ENCODE results near the gene FRY. TPM values are rescaled to one million over a fixed set of nuclear protein-coding genes. Genes with fewer than 3 reads are reported as not detected.

FRY gene
- total and polyA plus RNA-seq, 4 donors = 6.2 to 31.2 (median 12.7) TPM

GRCh38 chr13:32150239-32150638, 118.7 kb downstream of the FRY start:
- Histone ChIP-seq H3K27ac (ENCODE audit: low read depth in 1 of 2, low read length in 2 of 2) (no peak overlapping the region), H3K36me3 (ENCODE audit: control insufficient read depth in 4 of 4, insufficient read depth in 3 of 4, low read depth in 1 of 4, low read length in 3 of 4) (peaks cover 0 to 9% (median 2%) of the 10 kb centered on the region in 4 donors), H3K4me3 (ENCODE audit: low read depth in 1 of 3, low read length in 3 of 3) (no peak overlapping the region), H3K4me1 (ENCODE audit: control insufficient read depth in 4 of 4, insufficient read depth in 4 of 4, low read length in 3 of 4) (no peaks in the 10 kb centered on the region), H3K9me3 (ENCODE audit: control insufficient read depth in 4 of 4, low read length in 3 of 4) (no peaks in the 10 kb centered on the region), H3K27me3 (ENCODE audit: control insufficient read depth in 4 of 4, insufficient read depth in 4 of 4, low read length in 3 of 4) (no peaks in the 10 kb centered on the region), H3K9ac (ENCODE audit: low read depth in 1 of 2, low read length in 2 of 2) (no peak overlapping the region)
- WGBS = 84% methylated on average over 1 of the region's 1 CpG
- DNase-seq (ENCODE audit: low spot score) = no peak
- TF ChIP-seq RXRA (IDR thresholded peaks at IDR 0.05) (no peak), NR2F2 (IDR thresholded peaks at IDR 0.05) (no peak), CTCF (IDR thresholded peaks at IDR 0.05; ENCODE audit: low read depth, low read length, missing input control) (no peak), GABPA (IDR thresholded peaks at IDR 0.05 in 1 of 2, conservative IDR thresholded peaks at IDR 0.05 in 1 of 2) (no peak), HNF4G (IDR thresholded peaks at IDR 0.05) (no peak), FOXA2 (IDR thresholded peaks at IDR 0.05) (no peak), FOXA1 (IDR thresholded peaks at IDR 0.05) (no peak), ZBTB33 (IDR thresholded peaks at IDR 0.05) (no peak), ATF3 (IDR thresholded peaks at IDR 0.05) (no peak), HNF4A (conservative IDR thresholded peaks at IDR 0.05) (no peak), YY1 (IDR thresholded peaks at IDR 0.05) (no peak), JUND (IDR thresholded peaks at IDR 0.05) (no peak), MAX (IDR thresholded peaks at IDR 0.05) (no peak), REST (IDR thresholded peaks at IDR 0.05) (no peak)

- TF ChIP-seq SP1 (IDR thresholded peaks at IDR 0.05) = peak; percentile 16
- TF ChIP-seq HNF4G (IDR thresholded peaks at IDR 0.05) = no peak
- H3K9me3 ChIP-seq (ENCODE audit: control insufficient read depth in 4 of 4, low read length in 3 of 4) = no peaks in the 10 kb centered on the region
- H3K27me3 ChIP-seq (ENCODE audit: control insufficient read depth in 4 of 4, insufficient read depth in 4 of 4, low read length in 3 of 4) = no peaks in the 10 kb centered on the region
- DNase-seq (ENCODE audit: low spot score) = no peak
- H3K9ac ChIP-seq (ENCODE audit: low read depth in 1 of 2, low read length in 2 of 2) = no peak overlapping the region
- H3K4me3 ChIP-seq (ENCODE audit: low read depth in 1 of 3, low read length in 3 of 3) = no peak overlapping the region
- WGBS = 42% methylated on average over 1 of the region's 1 CpG
- H3K27ac ChIP-seq (ENCODE audit: low read depth in 1 of 2, low read length in 2 of 2) = no peak overlapping the region
- no peaks in the 10 kb centered on the region for H3K4me1 ChIP-seq (ENCODE audit: control insufficient read depth in 4 of 4, insufficient read depth in 4 of 4, low read length in 3 of 4)
- H3K36me3 ChIP-seq (ENCODE audit: control insufficient read depth in 4 of 4, insufficient read depth in 3 of 4, low read depth in 1 of 4, low read length in 3 of 4) = peaks cover 0 to 9% (median 2%) of the 10 kb centered on the region in 4 donors
These were observed 119.2 kb downstream of the FRY start for GRCh38 chr13:32150794-32151193.
